ENCODE measurements around the gene MAP3K9. TPM values are rescaled to one million over a fixed set of nuclear protein-coding genes. Genes with fewer than 3 reads are reported as not detected.

MAP3K9 gene
- total RNA-seq, 1 experiment from 2014 or later: 24.3 TPM

GRCh38 chr14:70773182-70773862 is 36.0 kb downstream of the MAP3K9 start:
- Mint-ChIP-seq H3K27me3 (ENCODE audit: unreplicated experiment) (no peaks in the 10 kb centered on the region), H3K4me3 (ENCODE audit: low read depth, unreplicated experiment) (no peak overlapping the region), H3K4me1 (ENCODE audit: low read depth, unreplicated experiment) (no peaks in the 10 kb centered on the region), H3K9me3 (ENCODE audit: low read depth, unreplicated experiment) (no peaks in the 10 kb centered on the region), H3K27ac (ENCODE audit: unreplicated experiment) (no peak overlapping the region), H3K36me3 (ENCODE audit: insufficient read depth, unreplicated experiment) (no peaks in the 10 kb centered on the region)
- DNase-seq: no peak
- CTCF ChIA-PET: no interaction called here
- BruUV-seq (replicated peaks): no TSS peak
- TF ChIP-seq, protein P1, sequence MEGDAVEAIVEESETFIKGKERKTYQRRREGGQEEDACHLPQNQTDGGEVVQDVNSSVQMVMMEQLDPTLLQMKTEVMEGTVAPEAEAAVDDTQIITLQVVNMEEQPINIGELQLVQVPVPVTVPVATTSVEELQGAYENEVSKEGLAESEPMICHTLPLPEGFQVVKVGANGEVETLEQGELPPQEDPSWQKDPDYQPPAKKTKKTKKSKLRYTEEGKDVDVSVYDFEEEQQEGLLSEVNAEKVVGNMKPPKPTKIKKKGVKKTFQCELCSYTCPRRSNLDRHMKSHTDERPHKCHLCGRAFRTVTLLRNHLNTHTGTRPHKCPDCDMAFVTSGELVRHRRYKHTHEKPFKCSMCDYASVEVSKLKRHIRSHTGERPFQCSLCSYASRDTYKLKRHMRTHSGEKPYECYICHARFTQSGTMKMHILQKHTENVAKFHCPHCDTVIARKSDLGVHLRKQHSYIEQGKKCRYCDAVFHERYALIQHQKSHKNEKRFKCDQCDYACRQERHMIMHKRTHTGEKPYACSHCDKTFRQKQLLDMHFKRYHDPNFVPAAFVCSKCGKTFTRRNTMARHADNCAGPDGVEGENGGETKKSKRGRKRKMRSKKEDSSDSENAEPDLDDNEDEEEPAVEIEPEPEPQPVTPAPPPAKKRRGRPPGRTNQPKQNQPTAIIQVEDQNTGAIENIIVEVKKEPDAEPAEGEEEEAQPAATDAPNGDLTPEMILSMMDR (IDR thresholded peaks at IDR 0.05; ENCODE audit: unreplicated experiment): no peak
- intact Hi-C loops (cut with micrococcal nuclease; ENCODE audit: unreplicated experiment): no loop called here

- no peaks in the 10 kb centered on the region for H3K27me3 Mint-ChIP-seq (ENCODE audit: unreplicated experiment)
- no peaks in the 10 kb centered on the region for H3K36me3 Mint-ChIP-seq (ENCODE audit: insufficient read depth, unreplicated experiment)
- DNase-seq: no peak
- intact Hi-C loops (cut with micrococcal nuclease; ENCODE audit: unreplicated experiment): no loop called here
- H3K4me1 Mint-ChIP-seq (ENCODE audit: low read depth, unreplicated experiment): no peaks in the 10 kb centered on the region
- BruUV-seq (replicated peaks): no TSS peak
- no peak overlapping the region for H3K27ac Mint-ChIP-seq (ENCODE audit: unreplicated experiment)
- CTCF ChIA-PET: no interaction called here
- TF ChIP-seq, protein P1 (IDR thresholded peaks at IDR 0.05; ENCODE audit: unreplicated experiment): no peak
- H3K9me3 Mint-ChIP-seq (ENCODE audit: low read depth, unreplicated experiment): no peaks in the 10 kb centered on the region
- no peak overlapping the region for H3K4me3 Mint-ChIP-seq (ENCODE audit: low read depth, unreplicated experiment)
These were observed 37.5 kb downstream of the MAP3K9 start for GRCh38 chr14:70771781-70772212.

- intact Hi-C loops (cut with micrococcal nuclease; ENCODE audit: unreplicated experiment): no loop called here
- DNase-seq: no peak
- no peak overlapping the region for H3K4me3 Mint-ChIP-seq (ENCODE audit: low read depth, unreplicated experiment)
- no TSS peak for BruUV-seq (replicated peaks)
- no peaks in the 10 kb centered on the region for H3K9me3 Mint-ChIP-seq (ENCODE audit: low read depth, unreplicated experiment)
- H3K36me3 Mint-ChIP-seq (ENCODE audit: insufficient read depth, unreplicated experiment): no peaks in the 10 kb centered on the region
- H3K4me1 Mint-ChIP-seq (ENCODE audit: low read depth, unreplicated experiment): no peaks in the 10 kb centered on the region
- no peak overlapping the region for H3K27ac Mint-ChIP-seq (ENCODE audit: unreplicated experiment)
- TF ChIP-seq, protein P1 (IDR thresholded peaks at IDR 0.05; ENCODE audit: unreplicated experiment): no peak
- CTCF ChIA-PET: no interaction called here
- no peaks in the 10 kb centered on the region for H3K27me3 Mint-ChIP-seq (ENCODE audit: unreplicated experiment)
These were observed 38.8 kb downstream of the MAP3K9 start for GRCh38 chr14:70770490-70770889.

- Mint-ChIP-seq H3K9me3 (ENCODE audit: low read depth, unreplicated experiment) (no peaks in the 10 kb centered on the region), H3K27me3 (ENCODE audit: unreplicated experiment) (no peaks in the 10 kb centered on the region), H3K4me1 (ENCODE audit: low read depth, unreplicated experiment) (peaks cover 23% of the 10 kb centered on the region), H3K4me3 (ENCODE audit: low read depth, unreplicated experiment) (no peak overlapping the region), H3K27ac (ENCODE audit: unreplicated experiment) (no peak overlapping the region), H3K36me3 (ENCODE audit: insufficient read depth, unreplicated experiment) (peaks cover 3% of the 10 kb centered on the region)
- no peak for DNase-seq
- CTCF ChIA-PET: interaction anchor here (0.6 kb wide), 1 partner anchor 239 kb away, joined by 5 read pairs; no protein-coding TSS in a partner anchor
- BruUV-seq (replicated peaks): no TSS peak
- intact Hi-C loops (cut with micrococcal nuclease; ENCODE audit: unreplicated experiment): no loop called here
- TF ChIP-seq, protein P1 (IDR thresholded peaks at IDR 0.05; ENCODE audit: unreplicated experiment): no peak
These were observed 49.9 kb downstream of the MAP3K9 start for GRCh38 chr14:70759398-70759797.

Measured in Calu3 (cell line).